MM.1S (cell line): Measurements from ENCODE around the gene DNAJB6.

Experiments
- EZH2 ChIP-seq: fragments of 300-600 bp; sonication (generic); optimal IDR thresholded peaks from 2 replicates; pipeline ENCODE3; 2017; ENCODE audit warnings: low read depth, mild to moderate bottlenecking, antibody characterized with exemption, low read length, mixed read lengths
- EZH2phosphoT487 ChIP-seq: fragments of 300-600 bp; sonication (generic); IDR thresholded peaks from 2 replicates; pipeline ENCODE4 v1.6.1; 2018; ENCODE audit warnings: antibody characterized with exemption, low read length
- TF ChIP-seq, protein P1 (sequence below): fragments of 300-600 bp; sonication (generic); IDR thresholded peaks from 2 replicates; pipeline ENCODE4 v1.5.1; 2016; ENCODE audit warnings: antibody characterized with exemption, low read length, mixed read lengths

DNA sequence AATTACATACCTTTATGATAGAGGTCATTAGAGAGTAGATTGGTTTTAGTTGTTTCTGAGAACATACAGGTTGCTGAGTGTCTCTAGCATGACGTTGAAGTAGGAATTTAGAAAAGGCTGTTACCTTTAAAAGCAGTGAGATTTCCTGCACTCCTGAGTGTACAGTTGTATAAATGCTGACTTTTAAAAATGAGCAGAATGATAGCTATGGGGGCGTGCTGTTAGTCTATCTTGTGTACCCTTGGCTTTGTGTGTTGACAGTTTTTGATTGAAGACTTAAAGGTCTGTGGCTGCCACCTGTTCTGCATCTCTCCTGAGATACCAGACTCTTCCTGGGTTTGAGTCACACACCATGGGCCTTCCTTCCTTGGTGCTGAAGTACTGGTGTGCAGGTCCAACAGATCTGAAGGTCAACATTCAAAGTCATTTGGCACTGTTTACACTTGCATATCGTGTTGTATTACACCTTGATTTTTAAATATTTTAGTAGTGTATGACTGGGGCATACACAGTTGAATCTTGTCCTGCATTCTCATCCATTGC, 23.8 kb downstream of the DNAJB6 start:
- TF ChIP-seq, protein P1, sequence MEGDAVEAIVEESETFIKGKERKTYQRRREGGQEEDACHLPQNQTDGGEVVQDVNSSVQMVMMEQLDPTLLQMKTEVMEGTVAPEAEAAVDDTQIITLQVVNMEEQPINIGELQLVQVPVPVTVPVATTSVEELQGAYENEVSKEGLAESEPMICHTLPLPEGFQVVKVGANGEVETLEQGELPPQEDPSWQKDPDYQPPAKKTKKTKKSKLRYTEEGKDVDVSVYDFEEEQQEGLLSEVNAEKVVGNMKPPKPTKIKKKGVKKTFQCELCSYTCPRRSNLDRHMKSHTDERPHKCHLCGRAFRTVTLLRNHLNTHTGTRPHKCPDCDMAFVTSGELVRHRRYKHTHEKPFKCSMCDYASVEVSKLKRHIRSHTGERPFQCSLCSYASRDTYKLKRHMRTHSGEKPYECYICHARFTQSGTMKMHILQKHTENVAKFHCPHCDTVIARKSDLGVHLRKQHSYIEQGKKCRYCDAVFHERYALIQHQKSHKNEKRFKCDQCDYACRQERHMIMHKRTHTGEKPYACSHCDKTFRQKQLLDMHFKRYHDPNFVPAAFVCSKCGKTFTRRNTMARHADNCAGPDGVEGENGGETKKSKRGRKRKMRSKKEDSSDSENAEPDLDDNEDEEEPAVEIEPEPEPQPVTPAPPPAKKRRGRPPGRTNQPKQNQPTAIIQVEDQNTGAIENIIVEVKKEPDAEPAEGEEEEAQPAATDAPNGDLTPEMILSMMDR = no peak
- TF ChIP-seq EZH2 = no peak
- TF ChIP-seq EZH2phosphoT487 = no peak
